GM19328 (cell line): ENCODE measurements around the gene TGFB1I1.
A peak's percentile ranks its signal among the peaks of the same experiment; 100 is the strongest.
"Not testable (repeated sequence)": the region's sequence is repeated elsewhere in the genome, so short reads cannot be mapped to it uniquely, and the experiment has no call there.

Experiments used
- ATAC-seq: cut with Tn5 transposase; IDR thresholded peaks from one replicate; pipeline ENCODE4 v1.9.1; 2021; ENCODE audit warnings: mild to moderate bottlenecking, moderate library complexity; ENCODE audit not compliant: unreplicated experiment

The TGFB1I1 gene

GRCh38 chr16:31487071-31487719, 15.2 kb downstream of the TGFB1I1 start:
- ATAC-seq, result no peak

GRCh38 chr16:31487720-31488467, 15.9 kb downstream of the TGFB1I1 start:
- peak; percentile 62 for ATAC-seq

- ATAC-seq, result no peak
These were observed 16.7 kb downstream of the TGFB1I1 start for GRCh38 chr16:31488468-31489297.

GRCh38 chr16:31489298-31489564, 17.3 kb downstream of the TGFB1I1 start:
- ATAC-seq, result no peak

- ATAC-seq, result no peak
These were observed 17.9 kb downstream of the TGFB1I1 start for GRCh38 chr16:31489616-31490584.

- no peak for ATAC-seq
These were observed 19.9 kb downstream of the TGFB1I1 start for GRCh38 chr16:31491778-31492418.

GRCh38 chr16:31493506-31494125, 21.7 kb downstream of the TGFB1I1 start:
- ATAC-seq, result no peak

- no peak for ATAC-seq
These were observed 24.7 kb downstream of the TGFB1I1 start for GRCh38 chr16:31496670-31497069.

- no peak for ATAC-seq
These were observed 26.5 kb downstream of the TGFB1I1 start for GRCh38 chr16:31498493-31498892.

- no peak for ATAC-seq
These were observed 28.0 kb downstream of the TGFB1I1 start for GRCh38 chr16:31499928-31500327.

- no peak for ATAC-seq
These were observed 29.4 kb downstream of the TGFB1I1 start for GRCh38 chr16:31501226-31501965.

- no peak for ATAC-seq
These were observed 30.0 kb downstream of the TGFB1I1 start for GRCh38 chr16:31501966-31502348.

GRCh38 chr16:31502981-31503380, 31.0 kb downstream of the TGFB1I1 start:
- ATAC-seq, result no peak

GRCh38 chr16:31503555-31503954, 31.6 kb downstream of the TGFB1I1 start:
- not testable (repeated sequence) for ATAC-seq

- no peak for ATAC-seq
These were observed 32.2 kb downstream of the TGFB1I1 start for GRCh38 chr16:31504159-31504558.

- no peak for ATAC-seq
These were observed 33.5 kb downstream of the TGFB1I1 start for GRCh38 chr16:31505483-31505882.

- ATAC-seq, result peak; percentile 3
These were observed 35.6 kb downstream of the TGFB1I1 start for GRCh38 chr16:31507617-31507928.

- ATAC-seq, result peak; percentile 73
These were observed 36.2 kb downstream of the TGFB1I1 start, which contains the start of gene RUSF1 for GRCh38 chr16:31507929-31508705. Gene RUSF1 (minus strand): TSS chr16:31508391. CDS start chr16:31508373, 18 bp downstream.
